Esophagus squamous epithelium (tissue), 5 donors: ENCODE results near the gene PANX1. TPM values are rescaled to one million over a fixed set of nuclear protein-coding genes. Genes with fewer than 3 reads are reported as not detected.
A peak's percentile ranks its signal among the peaks of the same experiment; 100 is the strongest.

Source experiments
- DNase-seq: peaks from one replicate; lab custom pipeline; 2025; lab: John Stamatoyannopoulos, UW
- H3K27ac ChIP-seq, 4 donors: fragments of 200-600 bp; sonication (generic); one replicate each; pipeline ENCODE4 v1.5.1; 2016 to 2019; ENCODE audit warnings: mild to moderate bottlenecking in 1 of 4
- H3K27me3 ChIP-seq, 4 donors: fragments of 200-600 bp; sonication (generic); 1 replicate in 3 of 4; 2 replicates in 1 of 4; pipeline versions ENCODE4 v1.5.1 to v1.6.0; 2017 to 2021; ENCODE audit warnings: antibody characterized with exemption in 1 of 4
- H3K36me3 ChIP-seq, 3 donors: fragments of 200-600 bp; sonication (generic); one replicate each; pipeline ENCODE4 v1.5.1; 2016 to 2019
- H3K4me1 ChIP-seq, 3 donors: fragments of 200-600 bp; sonication (generic); one replicate each; pipeline ENCODE4 v1.5.1; 2017 to 2019
- H3K4me3 ChIP-seq, 4 donors: fragments of 200-600 bp; sonication (generic); 1 replicate in 3 of 4; 2 replicates in 1 of 4; pipeline ENCODE4 v1.5.1; 2016 to 2019; ENCODE audit warnings: mild to moderate bottlenecking in 2 of 4, moderate library complexity in 1 of 4
- H3K9me3 ChIP-seq, 3 donors: fragments of 200-600 bp; sonication (generic); one replicate each; pipeline ENCODE4 v1.5.1; 2016 to 2019
- POLR2A ChIP-seq, 4 donors: fragments of 450-650 bp; IDR thresholded peaks; one replicate each; pipeline ENCODE4 v1.6.1; 2017; ENCODE audit warnings: antibody characterized with exemption in 4 of 4, mild to moderate bottlenecking in 4 of 4, moderate library complexity in 3 of 4
- WGBS, 2 donors: methylation state at CpG; one replicate each; pipeline ENCODE4 v1.1.5; 2018; 5-methylcytosine and 5-hydroxymethylcytosine counted together
- intact Hi-C: fragments of 100-400 bp; cut with DNase I; formaldehyde crosslinking; loops from one replicate; pipeline ENCODE4 v1.15.0; 2022
- total RNA-seq, 4 donors: library from RNA; depleted of rRNA; stranded (reverse); fragments of >200 nt; gene quantifications; one replicate each; pipeline ENCODE4 v1.1.0, GENCODE V29; 2016
- TF ChIP-seq, protein P1 (sequence below), 6 experiments: fragments of 450-650 bp in 4 of 6; fragments of 200-600 bp in 2 of 6; sonication (generic) in 2 of 6; IDR thresholded peaks; one replicate each; pipeline ENCODE4 v1.5.1; 2016 to 2019; ENCODE audit warnings: antibody characterized with exemption in 6 of 6, mild to moderate bottlenecking in 4 of 6, moderate library complexity in 4 of 6
- donor health status: DM: yes; HTN: yes; CAD: no.

Gene PANX1
- total RNA-seq, 4 donors from 2014 or later: 8.4 to 36.2 (median 17.4) TPM

DNA sequence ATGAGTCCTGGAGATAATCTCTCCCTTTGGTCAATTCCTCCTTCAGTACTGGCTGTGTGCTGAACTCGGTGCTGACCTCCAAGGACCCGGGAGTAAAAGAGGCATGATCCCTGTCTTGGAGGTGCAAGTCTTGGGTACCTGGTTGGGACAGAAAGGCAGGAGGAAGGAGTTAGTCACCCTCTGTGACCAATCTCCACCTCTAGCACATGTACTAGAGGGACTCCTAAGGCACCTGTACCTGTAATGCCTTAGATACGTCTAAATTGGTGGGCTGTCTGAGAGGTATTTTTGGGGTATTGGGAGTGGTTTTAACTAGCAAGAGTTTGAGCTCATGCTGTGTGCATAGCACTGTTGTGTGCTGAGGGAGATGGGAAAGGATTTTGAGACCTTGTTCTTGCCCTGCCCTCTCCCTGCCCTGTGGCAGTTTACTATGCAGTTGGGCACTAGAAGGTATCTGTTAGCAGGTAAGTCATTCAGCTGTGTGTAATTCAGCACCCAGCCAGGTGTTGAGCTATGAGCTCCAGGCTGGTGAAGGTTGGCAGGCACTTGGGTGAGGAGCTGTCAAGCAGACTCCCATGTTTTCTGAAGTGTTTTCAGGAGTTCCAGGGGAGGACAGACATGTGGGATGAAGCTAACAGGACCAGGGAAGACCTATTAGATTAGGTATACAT is 2.5 kb downstream of the PANX1 start:
- Histone ChIP-seq H3K4me3 (peak overlapping the region in 2 of 4 donors; percentile 7 to 87), H3K4me1 (peaks cover 33 to 79% (median 52%) of the 10 kb centered on the region in 3 donors), H3K9me3 (no peaks in the 10 kb centered on the region), H3K27ac (peak overlapping the region; percentile 90 to 98 (median 92)), H3K36me3 (no peaks in the 10 kb centered on the region), H3K27me3 (no peaks in the 10 kb centered on the region)
- intact Hi-C loops: no loop called here
- DNase-seq: no peak
- TF ChIP-seq POLR2A (IDR thresholded peaks at IDR 0.05): no peak
- TF ChIP-seq, protein P1, sequence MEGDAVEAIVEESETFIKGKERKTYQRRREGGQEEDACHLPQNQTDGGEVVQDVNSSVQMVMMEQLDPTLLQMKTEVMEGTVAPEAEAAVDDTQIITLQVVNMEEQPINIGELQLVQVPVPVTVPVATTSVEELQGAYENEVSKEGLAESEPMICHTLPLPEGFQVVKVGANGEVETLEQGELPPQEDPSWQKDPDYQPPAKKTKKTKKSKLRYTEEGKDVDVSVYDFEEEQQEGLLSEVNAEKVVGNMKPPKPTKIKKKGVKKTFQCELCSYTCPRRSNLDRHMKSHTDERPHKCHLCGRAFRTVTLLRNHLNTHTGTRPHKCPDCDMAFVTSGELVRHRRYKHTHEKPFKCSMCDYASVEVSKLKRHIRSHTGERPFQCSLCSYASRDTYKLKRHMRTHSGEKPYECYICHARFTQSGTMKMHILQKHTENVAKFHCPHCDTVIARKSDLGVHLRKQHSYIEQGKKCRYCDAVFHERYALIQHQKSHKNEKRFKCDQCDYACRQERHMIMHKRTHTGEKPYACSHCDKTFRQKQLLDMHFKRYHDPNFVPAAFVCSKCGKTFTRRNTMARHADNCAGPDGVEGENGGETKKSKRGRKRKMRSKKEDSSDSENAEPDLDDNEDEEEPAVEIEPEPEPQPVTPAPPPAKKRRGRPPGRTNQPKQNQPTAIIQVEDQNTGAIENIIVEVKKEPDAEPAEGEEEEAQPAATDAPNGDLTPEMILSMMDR (IDR thresholded peaks at IDR 0.05): no peak
- WGBS, 2 donors: 29 to 58% methylated on average over 3 of the region's 3 CpGs

DNA sequence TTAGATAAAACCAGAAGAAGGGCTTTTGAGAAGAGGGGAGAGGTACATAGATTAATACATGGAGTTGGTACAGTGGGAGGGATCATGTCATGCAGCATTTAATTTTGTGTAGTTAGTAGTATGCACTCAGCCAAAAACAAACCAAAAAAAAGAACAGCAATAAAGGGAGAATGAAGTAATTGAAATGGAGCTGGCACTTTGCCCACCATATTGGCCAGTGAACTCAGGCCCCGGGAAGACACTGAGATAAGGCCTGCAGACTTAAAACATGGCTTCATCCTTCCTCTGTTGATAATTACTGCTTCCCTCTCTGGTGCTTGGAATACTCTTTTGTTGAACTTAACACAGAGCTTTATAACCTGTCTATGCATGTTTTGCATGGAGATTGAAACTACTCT is 3.1 kb downstream of the PANX1 start:
- 13 to 14% methylated on average over 1 of the region's 1 CpG for WGBS, 2 donors
- Histone ChIP-seq H3K4me3 (peak overlapping the region in 1 of 4 donors; percentile 87), H3K36me3 (no peaks in the 10 kb centered on the region), H3K27me3 (no peaks in the 10 kb centered on the region), H3K4me1 (peaks cover 33 to 84% (median 54%) of the 10 kb centered on the region in 3 donors), H3K27ac (peak overlapping the region; percentile 90 to 98 (median 92)), H3K9me3 (no peaks in the 10 kb centered on the region)
- intact Hi-C loops: no loop called here
- TF ChIP-seq, protein P1 (IDR thresholded peaks at IDR 0.05): no peak
- TF ChIP-seq POLR2A (IDR thresholded peaks at IDR 0.05): no peak
- no peak for DNase-seq

DNA sequence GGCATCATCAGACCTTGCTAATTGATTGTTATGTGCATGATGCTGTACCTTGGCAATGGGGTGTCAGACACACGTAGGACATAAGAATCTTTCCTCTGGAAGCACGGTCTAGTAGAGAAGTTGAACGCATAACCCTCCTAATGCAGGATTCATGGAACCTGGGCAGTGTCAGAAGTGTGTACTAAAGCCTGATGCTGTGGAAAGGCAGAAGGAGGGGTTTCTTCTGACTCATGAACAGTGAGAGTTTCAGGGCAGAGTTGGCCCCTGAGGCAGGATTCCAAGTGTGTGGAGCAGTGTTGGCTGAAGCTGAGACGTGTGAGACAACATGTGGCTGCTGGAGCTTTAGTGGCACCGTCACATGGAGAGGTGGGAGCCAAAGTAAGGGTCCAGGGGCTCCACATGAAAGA is 3.5 kb downstream of the PANX1 start:
- no peak overlapping the region for H3K4me3 ChIP-seq
- TF ChIP-seq, protein P1 (IDR thresholded peaks at IDR 0.05): no peak
- no peak for TF ChIP-seq POLR2A (IDR thresholded peaks at IDR 0.05)
- peak overlapping the region in 3 of 4 donors; percentile 91 to 98 (median 94) for H3K27ac ChIP-seq
- H3K4me1 ChIP-seq: peaks cover 33 to 85% (median 54%) of the 10 kb centered on the region in 3 donors
- no peaks in the 10 kb centered on the region for H3K27me3 ChIP-seq
- H3K9me3 ChIP-seq: no peaks in the 10 kb centered on the region
- H3K36me3 ChIP-seq: no peaks in the 10 kb centered on the region
- 35 to 36% methylated on average over 5 of the region's 5 CpGs for WGBS, 2 donors
- intact Hi-C loops: no loop called here
- DNase-seq: no peak

DNA sequence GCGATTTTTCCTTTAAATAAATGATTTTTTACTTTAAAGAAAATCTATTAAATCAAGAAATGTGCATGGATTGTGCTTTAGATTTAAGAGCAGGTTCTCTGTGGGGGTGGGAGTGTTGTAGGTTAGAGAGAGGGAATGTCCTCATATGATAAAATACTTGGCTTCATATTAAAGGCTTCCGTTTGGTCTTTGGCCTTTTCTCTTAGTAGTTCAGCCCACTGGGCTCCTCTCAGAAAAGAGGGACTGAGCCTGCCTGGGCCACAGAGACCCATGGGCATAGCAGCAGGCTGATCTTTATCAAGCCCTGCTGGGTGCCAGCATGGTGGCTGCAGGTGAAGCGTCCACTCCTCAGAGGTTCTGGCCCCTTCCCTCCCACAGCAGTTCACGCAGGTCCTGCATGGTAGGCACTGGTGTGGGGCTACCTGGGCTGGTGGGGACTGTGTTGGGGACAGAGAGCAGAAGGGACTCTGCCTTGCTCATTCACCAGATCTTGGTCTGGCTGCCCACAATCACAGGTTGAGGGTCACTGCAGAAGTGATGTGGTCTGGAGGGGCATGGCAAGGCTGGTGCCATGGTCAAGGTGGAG is 4.3 kb downstream of the PANX1 start:
- no peak for DNase-seq
- Histone ChIP-seq H3K27ac (peak overlapping the region in 2 of 4 donors; percentile 4 to 36), H3K36me3 (no peaks in the 10 kb centered on the region), H3K27me3 (no peaks in the 10 kb centered on the region), H3K9me3 (no peaks in the 10 kb centered on the region), H3K4me1 (peaks cover 31 to 78% (median 49%) of the 10 kb centered on the region in 3 donors), H3K4me3 (no peak overlapping the region)
- TF ChIP-seq, protein P1 (IDR thresholded peaks at IDR 0.05): no peak
- no peak for TF ChIP-seq POLR2A (IDR thresholded peaks at IDR 0.05)
- intact Hi-C loops: no loop called here
- 86 to 92% methylated on average over 3 to 4 of the region's 4 CpGs for WGBS, 2 donors

DNA sequence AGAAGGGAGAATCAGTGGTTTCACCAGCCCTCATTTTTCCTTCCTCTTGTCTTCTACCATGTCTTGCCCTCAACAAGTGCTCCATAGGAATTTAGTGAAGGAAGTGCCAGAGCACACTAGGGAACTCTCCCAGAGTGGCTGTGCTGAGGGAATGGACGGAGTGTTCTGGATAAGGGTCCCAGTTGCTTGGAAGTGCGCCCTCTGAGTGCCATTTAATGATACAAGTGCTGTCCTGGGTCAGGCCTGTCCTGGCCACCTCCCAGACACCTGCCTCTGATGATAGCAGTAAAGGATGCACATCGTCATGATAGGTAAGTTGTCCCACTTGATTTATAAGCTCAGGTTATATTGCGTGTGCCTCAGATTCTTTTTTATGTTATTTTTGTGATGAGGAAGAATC is 5.1 kb downstream of the PANX1 start:
- no peaks in the 10 kb centered on the region for H3K36me3 ChIP-seq
- H3K4me1 ChIP-seq: peaks cover 26 to 73% (median 46%) of the 10 kb centered on the region in 3 donors
- intact Hi-C loops: no loop called here
- WGBS, 2 donors: 92 to 96% methylated on average over 2 to 4 of the region's 4 CpGs
- H3K27ac ChIP-seq: peak overlapping the region in 1 of 4 donors; percentile 87
- no peak overlapping the region for H3K4me3 ChIP-seq
- no peak for DNase-seq
- H3K9me3 ChIP-seq: no peaks in the 10 kb centered on the region
- no peak for TF ChIP-seq POLR2A (IDR thresholded peaks at IDR 0.05)
- TF ChIP-seq, protein P1 (IDR thresholded peaks at IDR 0.05): no peak
- no peaks in the 10 kb centered on the region for H3K27me3 ChIP-seq
